Measurements from ENCODE around the gene CELF1. TPM values are rescaled to one million over a fixed set of nuclear protein-coding genes. Genes with fewer than 3 reads are reported as not detected.

CELF1 gene
- total and polyA plus RNA-seq, 2 of the 4 experiments (the other 2 are of a cell fraction): 63.3 to 135 TPM

DNA sequence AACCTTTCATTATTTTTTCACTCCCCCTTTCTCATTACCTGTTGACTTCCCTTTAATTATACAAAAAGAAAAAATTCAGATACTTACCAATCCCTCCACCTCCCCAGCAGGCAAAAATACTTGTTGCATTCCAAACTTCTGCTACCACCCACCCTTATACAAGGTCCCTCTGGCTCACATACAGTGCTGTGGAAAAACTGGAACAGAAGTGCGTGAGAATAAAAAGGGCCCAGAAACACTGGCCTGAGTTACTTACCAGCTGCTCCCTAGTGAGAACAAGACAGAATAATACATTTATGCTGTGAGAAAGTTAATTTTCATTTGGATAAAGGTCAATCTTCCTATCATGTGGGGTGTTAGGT is 57.1 kb downstream of the CELF1 start:
- in situ Hi-C loops (cut with MboI; ENCODE audit: low sequenced_read_pairs) (no loop called here), intact Hi-C loops (cut with micrococcal nuclease) (no loop called here), dilution Hi-C loops (cut with HindIII; ENCODE audit: low sequenced_read_pairs, unreplicated experiment) (no loop called here)
- Histone ChIP-seq H3K79me1 (ENCODE audit: low read depth in 1 of 2, low read length in 2 of 2) (peaks cover 65 to 84% of the 10 kb centered on the region in 2 experiments), H3K56ac (ENCODE audit: extremely low read depth, insufficient read depth, low read length) (no peak overlapping the region), H3K9me1 (ENCODE audit: insufficient read depth, low read length) (peaks cover 17% of the 10 kb centered on the region; the same call in 1 of the 2 replicates), H2BK5ac (ENCODE audit: low read depth, low read length, poor library complexity, severe bottlenecking) (no peak overlapping the region), H2BK120ac (ENCODE audit: low read depth, low read length) (no peak overlapping the region), H4K20me1 (ENCODE audit: insufficient read depth, low read length) (peaks cover 45% of the 10 kb centered on the region), H2AK9ac (replicated peaks; ENCODE audit: low read depth, low read length, poor library complexity) (no peak overlapping the region), H2BK15ac (ENCODE audit: low read depth, low read length) (no peak overlapping the region), H3K9ac (ENCODE audit: low read depth, low read length) (no peak overlapping the region), H3K36me3 (ENCODE audit: control insufficient read depth, insufficient read depth, low read length) (peaks cover 10% of the 10 kb centered on the region), H3K4ac (ENCODE audit: low read depth, low read length) (no peak overlapping the region), H3K27ac (ENCODE audit: insufficient read depth, low read length) (peak overlapping the region; percentile 82; the same call in 1 of the 2 replicates), H2AK5ac (ENCODE audit: low read depth, low read length) (no peak overlapping the region), H3K4me2 (ENCODE audit: low read depth, low read length) (no peak overlapping the region), H2AFZ (replicated peaks; ENCODE audit: low read length, poor library complexity) (no peak overlapping the region), H2BK20ac (ENCODE audit: low read depth, low read length) (no peak overlapping the region), H3K9me3 (ENCODE audit: control insufficient read depth, insufficient read depth, low read length) (no peaks in the 10 kb centered on the region), H3K23ac (ENCODE audit: low read depth, low read length) (no peak overlapping the region), H3K27me3 (ENCODE audit: control insufficient read depth, insufficient read depth, low read length) (no peaks in the 10 kb centered on the region), H3K18ac (ENCODE audit: low read depth, low read length) (no peak overlapping the region), H3K14ac (replicated peaks; ENCODE audit: low read depth, low read length) (0 out of 2 replicates have a peak overlapping the region, but pooled peaks have one; percentile 40), H4K8ac (ENCODE audit: low read depth in 2 of 2, low read length in 2 of 2) (no peak overlapping the region), H4K5ac (ENCODE audit: low read depth, low read length) (no peak overlapping the region), H3K4me1 (ENCODE audit: control insufficient read depth, insufficient read depth, low read length) (peaks cover 9% of the 10 kb centered on the region), H3K4me3 (ENCODE audit: insufficient read depth, low read depth, low read length) (no peak overlapping the region), H4K91ac (ENCODE audit: insufficient read depth, low read depth, low read length) (no peak overlapping the region)
- TF ChIP-seq, protein P1, sequence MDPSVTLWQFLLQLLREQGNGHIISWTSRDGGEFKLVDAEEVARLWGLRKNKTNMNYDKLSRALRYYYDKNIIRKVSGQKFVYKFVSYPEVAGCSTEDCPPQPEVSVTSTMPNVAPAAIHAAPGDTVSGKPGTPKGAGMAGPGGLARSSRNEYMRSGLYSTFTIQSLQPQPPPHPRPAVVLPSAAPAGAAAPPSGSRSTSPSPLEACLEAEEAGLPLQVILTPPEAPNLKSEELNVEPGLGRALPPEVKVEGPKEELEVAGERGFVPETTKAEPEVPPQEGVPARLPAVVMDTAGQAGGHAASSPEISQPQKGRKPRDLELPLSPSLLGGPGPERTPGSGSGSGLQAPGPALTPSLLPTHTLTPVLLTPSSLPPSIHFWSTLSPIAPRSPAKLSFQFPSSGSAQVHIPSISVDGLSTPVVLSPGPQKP (IDR thresholded peaks at IDR 0.05; ENCODE audit: borderline replicate concordance, low read depth, low read length): no peak
- no peak for TF ChIP-seq CEBPB (IDR thresholded peaks at IDR 0.05; ENCODE audit: low read depth, low read length)
- TF ChIP-seq FOS (IDR thresholded peaks at IDR 0.05; ENCODE audit: low read depth, low read length): no peak
- TF ChIP-seq, protein P2, sequence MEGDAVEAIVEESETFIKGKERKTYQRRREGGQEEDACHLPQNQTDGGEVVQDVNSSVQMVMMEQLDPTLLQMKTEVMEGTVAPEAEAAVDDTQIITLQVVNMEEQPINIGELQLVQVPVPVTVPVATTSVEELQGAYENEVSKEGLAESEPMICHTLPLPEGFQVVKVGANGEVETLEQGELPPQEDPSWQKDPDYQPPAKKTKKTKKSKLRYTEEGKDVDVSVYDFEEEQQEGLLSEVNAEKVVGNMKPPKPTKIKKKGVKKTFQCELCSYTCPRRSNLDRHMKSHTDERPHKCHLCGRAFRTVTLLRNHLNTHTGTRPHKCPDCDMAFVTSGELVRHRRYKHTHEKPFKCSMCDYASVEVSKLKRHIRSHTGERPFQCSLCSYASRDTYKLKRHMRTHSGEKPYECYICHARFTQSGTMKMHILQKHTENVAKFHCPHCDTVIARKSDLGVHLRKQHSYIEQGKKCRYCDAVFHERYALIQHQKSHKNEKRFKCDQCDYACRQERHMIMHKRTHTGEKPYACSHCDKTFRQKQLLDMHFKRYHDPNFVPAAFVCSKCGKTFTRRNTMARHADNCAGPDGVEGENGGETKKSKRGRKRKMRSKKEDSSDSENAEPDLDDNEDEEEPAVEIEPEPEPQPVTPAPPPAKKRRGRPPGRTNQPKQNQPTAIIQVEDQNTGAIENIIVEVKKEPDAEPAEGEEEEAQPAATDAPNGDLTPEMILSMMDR (conservative IDR thresholded peaks at IDR 0.05; ENCODE audit: low read depth, low read length): no peak
- no peak for TF ChIP-seq NFE2L2 (IDR thresholded peaks at IDR 0.05; ENCODE audit: low read depth, low read length)
- TF ChIP-seq POLR2A (IDR thresholded peaks at IDR 0.05; ENCODE audit: low read depth, low read length): no peak
- no peak for TF ChIP-seq MAZ (IDR thresholded peaks at IDR 0.05; ENCODE audit: borderline replicate concordance, low read depth, low read length)
- TF ChIP-seq RCOR1 (IDR thresholded peaks at IDR 0.05; ENCODE audit: insufficient replicate concordance, low read length): no peak
- no peak for TF ChIP-seq BHLHE40 (IDR thresholded peaks at IDR 0.05; ENCODE audit: low read depth, low read length)
- TF ChIP-seq, protein P3, sequence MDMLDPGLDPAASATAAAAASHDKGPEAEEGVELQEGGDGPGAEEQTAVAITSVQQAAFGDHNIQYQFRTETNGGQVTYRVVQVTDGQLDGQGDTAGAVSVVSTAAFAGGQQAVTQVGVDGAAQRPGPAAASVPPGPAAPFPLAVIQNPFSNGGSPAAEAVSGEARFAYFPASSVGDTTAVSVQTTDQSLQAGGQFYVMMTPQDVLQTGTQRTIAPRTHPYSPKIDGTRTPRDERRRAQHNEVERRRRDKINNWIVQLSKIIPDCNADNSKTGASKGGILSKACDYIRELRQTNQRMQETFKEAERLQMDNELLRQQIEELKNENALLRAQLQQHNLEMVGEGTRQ (IDR thresholded peaks at IDR 0.05; ENCODE audit: low read depth, low read length): no peak
- TF ChIP-seq MAFK (IDR thresholded peaks at IDR 0.05; ENCODE audit: low read depth, low read length): no peak
- TF ChIP-seq RFX5 (IDR thresholded peaks at IDR 0.05; ENCODE audit: low read depth, low read length): no peak
- TF ChIP-seq CHD1 (IDR thresholded peaks at IDR 0.05; ENCODE audit: low read depth, low read length): no peak
- TF ChIP-seq SMC3 (IDR thresholded peaks at IDR 0.05; ENCODE audit: low read depth, low read length): no peak
- no peak for TF ChIP-seq MXI1 (IDR thresholded peaks at IDR 0.05; ENCODE audit: borderline replicate concordance, low read depth, low read length)
- TF ChIP-seq RAD21 (IDR thresholded peaks at IDR 0.05; ENCODE audit: low read length): no peak
- WGBS, 2 experiments (ENCODE audit: extremely low coverage in 2 of 2, insufficient read length in 1 of 2): no CpG with 5 or more reads among the region's 1 CpG
- CTCF ChIA-PET: interaction anchor here (0.6 kb wide), 1 partner anchor 23 kb away, joined by 3 read pairs; no protein-coding TSS in a partner anchor
- DNase-seq (no peak), ATAC-seq (ENCODE audit: low read depth) (no peak)
- no TSS peak for BruUV-seq (replicated peaks)
- POLR2A ChIA-PET (ENCODE audit: unreplicated experiment): no interaction called here

Measured in IMR-90 (cell line).